LoVo (cell line): ENCODE measurements around the gene NUP62.
"Not testable (repeated sequence)": the region's sequence is repeated elsewhere in the genome, so short reads cannot be mapped to it uniquely, and the experiment has no call there.

Experiments
- DNase-seq: peaks from one replicate; pipeline ENCODE4 v3.0.0-alpha.2; 2016; ENCODE audit warnings: low spot score

The NUP62 gene

GRCh38 chr19:49924881-49925210, 4.5 kb downstream of the NUP62 start:
- DNase-seq = not testable (repeated sequence)

DNA sequence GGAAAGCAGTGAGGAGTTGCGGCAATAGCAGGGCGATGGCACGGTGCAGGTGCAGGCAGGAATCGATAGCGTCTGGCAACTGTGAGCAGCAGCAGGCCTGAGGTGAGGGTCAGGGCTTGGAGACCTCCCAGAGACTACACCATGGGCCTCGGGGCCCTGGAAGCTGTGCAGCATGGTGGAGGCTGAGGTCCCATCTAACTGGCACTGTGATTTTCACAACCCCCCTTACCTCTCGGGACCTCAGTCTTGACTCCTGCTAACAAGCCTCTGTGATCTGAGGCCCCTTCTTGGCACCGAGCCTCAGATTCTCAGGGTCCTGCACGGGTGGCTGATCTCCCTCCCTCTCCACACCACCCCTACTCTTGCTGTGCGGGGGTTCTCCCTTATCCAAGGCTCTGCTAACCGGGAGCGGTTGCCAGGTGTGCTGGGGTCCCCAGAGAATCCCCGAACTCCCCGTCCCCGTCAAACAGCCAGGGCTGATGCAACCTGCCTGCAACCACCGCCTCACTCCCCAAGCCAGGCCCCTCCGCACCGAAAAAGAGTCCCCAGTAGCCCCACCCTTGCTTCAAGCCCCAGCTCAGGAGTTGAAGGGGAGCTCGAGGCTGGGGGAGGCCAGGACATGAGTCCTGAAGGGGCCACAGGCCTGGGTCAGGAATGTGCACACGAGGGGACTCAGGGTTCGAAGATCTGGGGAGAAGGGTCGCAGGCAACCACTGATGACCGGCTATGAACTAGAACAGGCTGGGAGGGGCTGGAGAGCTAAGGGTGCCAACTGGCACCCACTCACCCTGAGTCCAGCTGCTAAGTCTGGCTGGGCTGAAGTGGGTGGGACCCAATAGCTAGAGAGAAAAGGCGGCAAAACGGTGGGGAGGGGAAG, 5.1 kb downstream of the NUP62 start:
- no peak for DNase-seq

- no peak for DNase-seq
Measured at GRCh38 chr19:49923055-49924003, 6.0 kb downstream of the NUP62 start.

GRCh38 chr19:49921871-49922795, 7.2 kb downstream of the NUP62 start:
- no peak for DNase-seq

DNA sequence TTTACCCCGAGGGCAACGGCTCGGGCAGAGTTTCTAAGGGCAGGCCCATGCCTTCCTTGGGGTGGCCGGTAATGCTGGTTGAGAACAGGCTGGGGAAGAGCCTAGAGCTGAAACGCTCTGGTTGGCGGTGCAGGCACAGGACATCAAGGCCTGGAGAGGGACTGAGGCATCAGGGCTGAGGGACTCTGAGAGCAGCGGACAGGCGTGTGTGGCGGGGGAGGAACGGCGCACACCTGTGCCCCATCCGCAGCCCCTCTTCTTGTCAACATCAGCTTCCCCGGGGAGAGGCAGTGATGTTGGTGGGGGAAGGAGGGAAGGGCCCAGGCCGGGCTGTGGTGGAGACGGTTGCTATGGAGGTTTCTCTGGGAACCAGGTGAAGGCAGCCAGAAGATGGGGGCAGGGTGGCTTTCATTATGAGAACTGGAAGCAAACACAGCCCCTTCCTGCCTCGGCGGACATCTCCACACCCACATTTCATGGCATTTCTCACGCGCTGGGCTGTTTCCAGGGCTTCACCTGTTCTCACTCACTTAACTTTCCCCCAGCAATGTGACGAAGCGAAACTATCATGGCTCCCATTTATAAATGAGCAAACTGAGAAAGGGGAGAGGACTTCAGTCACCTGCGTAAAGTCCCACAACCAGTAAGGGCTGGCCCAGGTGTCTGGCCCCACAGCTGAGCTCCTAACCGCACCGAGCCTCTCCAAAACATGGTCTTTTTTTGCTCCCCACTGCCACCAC, 8.5 kb downstream of the NUP62 start:
- DNase-seq = no peak

DNA sequence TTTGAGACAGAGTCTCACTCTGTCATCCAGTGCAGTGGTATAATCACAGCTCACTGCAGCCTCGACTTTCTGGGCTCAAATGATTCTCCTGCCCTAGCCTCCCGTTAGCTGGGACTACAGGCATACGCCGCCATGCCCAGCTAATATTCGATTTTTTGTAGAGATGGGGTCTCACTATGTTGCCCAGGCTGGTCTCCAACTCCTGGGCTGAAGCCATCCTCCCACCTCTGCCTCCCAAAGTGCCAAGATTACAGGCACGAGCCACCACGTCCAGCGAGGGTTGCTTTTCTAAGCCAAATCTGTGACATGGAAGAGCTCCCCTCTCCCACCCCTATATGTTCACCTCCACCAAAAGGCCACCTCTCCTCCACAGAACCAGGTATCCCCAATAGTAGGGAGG, 11.2 kb downstream of the NUP62 start:
- no peak for DNase-seq

- no peak for DNase-seq
Measured at GRCh38 chr19:49916839-49917733, 12.2 kb downstream of the NUP62 start.

- no peak for DNase-seq
Measured at GRCh38 chr19:49915271-49915670, 14.0 kb downstream of the NUP62 start.

GRCh38 chr19:49913720-49914119, 15.6 kb downstream of the NUP62 start:
- DNase-seq = no peak

DNA sequence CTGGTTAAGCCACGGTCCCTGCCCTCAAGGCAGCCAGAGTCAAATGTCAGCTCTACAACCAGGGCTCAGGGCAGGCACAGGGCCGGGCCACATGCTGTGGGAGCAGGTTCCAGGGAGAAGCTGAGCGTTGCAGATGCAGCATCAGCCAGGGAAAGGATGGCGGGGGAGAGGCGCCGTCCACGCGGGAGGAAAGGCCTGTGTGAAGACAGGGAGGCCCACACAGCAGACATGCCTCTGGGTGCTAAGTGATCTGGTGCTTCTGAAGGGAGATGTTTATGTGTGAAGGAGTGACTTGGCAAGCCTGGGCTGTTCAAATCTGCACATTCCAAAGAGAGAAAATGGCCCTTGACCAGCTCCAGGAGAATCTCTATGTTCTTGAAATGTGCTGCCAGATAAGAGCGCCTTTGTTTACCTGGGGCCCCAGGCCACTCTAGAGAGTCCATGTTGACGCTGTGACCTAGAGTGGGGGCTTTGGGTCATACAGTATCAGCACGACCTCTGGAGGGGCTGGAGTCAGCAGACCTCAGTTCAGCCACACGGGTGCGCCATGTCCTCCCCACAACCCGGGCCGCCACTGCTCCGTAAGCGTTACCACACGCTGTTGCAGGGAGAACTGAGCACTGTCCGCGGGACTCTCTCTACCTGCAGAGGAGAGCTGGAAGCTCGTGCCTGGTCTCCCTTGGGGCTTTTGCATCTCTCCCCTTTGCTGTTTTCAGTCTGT, 16.2 kb downstream of the NUP62 start:
- DNase-seq = no peak

GRCh38 chr19:49911381-49912145, 17.7 kb downstream of the NUP62 start:
- DNase-seq = no peak

DNA sequence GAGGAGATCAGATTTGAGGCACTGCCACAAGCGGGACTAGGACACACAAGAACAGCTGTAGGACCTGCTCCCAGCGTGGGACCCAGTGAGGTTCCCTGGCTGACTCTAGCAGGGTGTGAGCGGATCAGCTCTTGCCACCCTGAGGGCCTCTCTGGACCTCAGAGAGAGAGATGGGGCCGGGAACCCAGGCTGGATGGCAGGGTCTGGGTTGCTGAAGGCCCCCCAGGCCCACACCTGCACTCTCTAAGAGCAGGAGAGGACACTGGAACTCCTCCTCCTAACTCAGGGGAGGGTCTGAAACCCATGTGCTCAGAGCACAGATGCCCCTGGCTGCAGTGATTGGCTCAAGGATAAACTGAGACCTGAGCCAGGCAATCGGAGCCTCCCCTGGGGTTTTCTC, 19.1 kb downstream of the NUP62 start:
- no peak for DNase-seq

- DNase-seq = no peak
Measured at GRCh38 chr19:49908480-49909420, 20.6 kb downstream of the NUP62 start.

- no peak for DNase-seq
Measured at GRCh38 chr19:49907745-49908446, 21.4 kb downstream of the NUP62 start.

GRCh38 chr19:49906879-49907564, 22.3 kb downstream of the NUP62 start:
- no peak for DNase-seq

DNA sequence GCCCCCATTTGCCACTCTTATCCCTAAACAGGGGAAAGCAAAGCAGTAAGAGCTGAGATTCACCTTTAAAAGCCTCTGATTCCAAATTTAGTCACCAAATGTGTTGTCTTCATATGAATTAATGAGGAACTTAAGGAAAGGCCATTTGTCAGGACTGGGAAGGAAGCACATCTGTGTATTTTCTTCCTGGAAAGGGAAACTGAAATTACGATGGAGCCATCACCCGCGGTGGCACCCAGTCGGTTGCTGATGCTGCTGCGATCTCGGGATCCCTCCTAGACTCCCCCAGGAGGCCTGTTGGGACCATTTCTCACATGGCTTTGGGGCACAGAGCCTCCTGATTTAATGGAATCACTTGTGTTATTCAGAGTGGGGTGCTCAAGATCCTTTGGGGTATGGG, 25.2 kb downstream of the NUP62 start:
- DNase-seq = no peak
